ENCODE measurements around the gene MICU2.

DNA sequence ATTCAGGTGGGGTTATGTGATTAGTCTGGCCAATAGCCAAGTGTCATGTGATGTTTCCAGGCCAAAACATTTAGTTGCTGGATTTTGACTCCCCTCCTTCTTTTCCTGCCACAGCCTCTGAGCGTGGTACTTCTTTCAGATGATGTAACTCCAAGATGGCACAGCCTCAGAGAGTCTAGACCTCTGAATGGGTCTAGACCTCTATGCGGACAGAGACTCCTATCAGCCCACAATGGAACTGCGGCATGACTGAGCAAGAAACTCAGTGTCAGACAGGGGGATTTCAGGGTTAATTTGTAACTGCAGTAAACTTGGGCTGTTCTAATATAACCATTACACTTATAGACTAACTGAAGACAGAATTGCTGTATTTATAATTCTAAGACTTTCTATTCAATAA lies 102.3 kb downstream of the MICU2 start:
- TF ChIP-seq, protein P1, sequence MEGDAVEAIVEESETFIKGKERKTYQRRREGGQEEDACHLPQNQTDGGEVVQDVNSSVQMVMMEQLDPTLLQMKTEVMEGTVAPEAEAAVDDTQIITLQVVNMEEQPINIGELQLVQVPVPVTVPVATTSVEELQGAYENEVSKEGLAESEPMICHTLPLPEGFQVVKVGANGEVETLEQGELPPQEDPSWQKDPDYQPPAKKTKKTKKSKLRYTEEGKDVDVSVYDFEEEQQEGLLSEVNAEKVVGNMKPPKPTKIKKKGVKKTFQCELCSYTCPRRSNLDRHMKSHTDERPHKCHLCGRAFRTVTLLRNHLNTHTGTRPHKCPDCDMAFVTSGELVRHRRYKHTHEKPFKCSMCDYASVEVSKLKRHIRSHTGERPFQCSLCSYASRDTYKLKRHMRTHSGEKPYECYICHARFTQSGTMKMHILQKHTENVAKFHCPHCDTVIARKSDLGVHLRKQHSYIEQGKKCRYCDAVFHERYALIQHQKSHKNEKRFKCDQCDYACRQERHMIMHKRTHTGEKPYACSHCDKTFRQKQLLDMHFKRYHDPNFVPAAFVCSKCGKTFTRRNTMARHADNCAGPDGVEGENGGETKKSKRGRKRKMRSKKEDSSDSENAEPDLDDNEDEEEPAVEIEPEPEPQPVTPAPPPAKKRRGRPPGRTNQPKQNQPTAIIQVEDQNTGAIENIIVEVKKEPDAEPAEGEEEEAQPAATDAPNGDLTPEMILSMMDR (IDR thresholded peaks at IDR 0.05 in 2 of 3, conservative IDR thresholded peaks at IDR 0.05 in 1 of 3; ENCODE audit: control insufficient read depth in 2 of 3, extremely low read depth in 1 of 3, insufficient read depth in 1 of 3, low read depth in 3 of 3, low read length in 3 of 3) = no peak
- no peak for TF ChIP-seq EP300 (IDR thresholded peaks at IDR 0.05; ENCODE audit: borderline replicate concordance in 1 of 2, control insufficient read depth in 1 of 2, low read depth in 2 of 2, low read length in 2 of 2)

All from GM12878 (cell line).